ENCODE results near the gene CERK. TPM values are rescaled to one million over a fixed set of nuclear protein-coding genes. Genes with fewer than 3 reads are reported as not detected.

Gene CERK
- total and polyA plus RNA-seq, 2 of the 13 experiments (the other 11 are each of a cell fraction or from before 2014, with no cell fraction given) = 40.3 to 41.9 TPM

- TF ChIP-seq SMYD3 (CRISPR knock-in tag; IDR thresholded peaks at IDR 0.05) (peak; percentile 34; the same call in 1 of the 2 replicates), DMAP1 (CRISPR knock-in tag; IDR thresholded peaks at IDR 0.05) (no peak; the same call in 1 of the 2 replicates), ARHGAP35 (CRISPR knock-in tag; IDR thresholded peaks at IDR 0.05; ENCODE audit: borderline replicate concordance) (no peak), ZNF616 (CRISPR knock-in tag; IDR thresholded peaks at IDR 0.05; ENCODE audit: low read depth) (no peak), TFDP2 (CRISPR knock-in tag; IDR thresholded peaks at IDR 0.05) (no peak), ZKSCAN8 (CRISPR knock-in tag; IDR thresholded peaks at IDR 0.05; ENCODE audit: borderline replicate concordance) (no peak; the same call in 1 of the 2 replicates), ZFX (CRISPR knock-in tag; IDR thresholded peaks at IDR 0.05; ENCODE audit: low read depth) (peak; percentile 39; the same call in 1 of the 2 replicates), ZNF607 (CRISPR knock-in tag; IDR thresholded peaks at IDR 0.05; ENCODE audit: borderline replicate concordance) (peak; percentile 40; the same call in 1 of the 2 replicates), DR1 (CRISPR knock-in tag; IDR thresholded peaks at IDR 0.05) (no peak), ERF (CRISPR knock-in tag; IDR thresholded peaks at IDR 0.05) (0 out of 2 replicates have a peak, but pooled peaks have one; percentile 41), ZSCAN22 (CRISPR knock-in tag; IDR thresholded peaks at IDR 0.05) (no peak), ZNF280D (CRISPR knock-in tag; IDR thresholded peaks at IDR 0.05) (peak; percentile 77; the same call in 1 of the 2 replicates), ZMYM3 (CRISPR knock-in tag; IDR thresholded peaks at IDR 0.05) (peak; percentile 28; the same call in 1 of the 2 replicates), AHDC1 (CRISPR knock-in tag; IDR thresholded peaks at IDR 0.05; ENCODE audit: borderline replicate concordance) (no peak), ZNF567 (CRISPR knock-in tag; IDR thresholded peaks at IDR 0.05; ENCODE audit: borderline replicate concordance) (no peak), ZNF17 (CRISPR knock-in tag; IDR thresholded peaks at IDR 0.05) (no peak), MLX (CRISPR knock-in tag; IDR thresholded peaks at IDR 0.05) (no peak)
Observed at GRCh38 chr22:46758867-46759290, 20.8 kb upstream of the CERK start (continued).

Measured in HepG2 (cell line).